H9 (cell line): Measurements from ENCODE around the gene WSCD1. TPM values are rescaled to one million over a fixed set of nuclear protein-coding genes. Genes with fewer than 3 reads are reported as not detected.
A peak's percentile ranks its signal among the peaks of the same experiment; 100 is the strongest.

ENCODE experiments used
- DNase-seq: peaks from one replicate; pipeline ENCODE4 v3.0.0-alpha.2; 2017
- H2AFZ ChIP-seq: one replicate; pipeline ENCODE4 v1.6.1; 2013; ENCODE audit warnings: mild to moderate bottlenecking, low read length, control low read depth, moderate library complexity
- H2AK5ac ChIP-seq: 2 replicates; pipeline ENCODE4 v1.6.1; 2013; ENCODE audit warnings: low read length, control low read depth, mixed read lengths; ENCODE audit not compliant: insufficient read length
- H2BK120ac ChIP-seq: one replicate; pipeline ENCODE4 v1.6.1; 2013; ENCODE audit warnings: low read depth, mild to moderate bottlenecking, low read length, control low read depth, inconsistent platforms; ENCODE audit not compliant: poor library complexity, severe bottlenecking
- H2BK12ac ChIP-seq: 2 replicates; pipeline ENCODE4 v1.6.1; 2013; ENCODE audit warnings: low read length, control low read depth, mixed read lengths, low read depth; ENCODE audit not compliant: insufficient read length
- H2BK15ac ChIP-seq: 2 replicates; pipeline ENCODE4 v1.6.1; 2013; ENCODE audit warnings: low read depth, low read length, control low read depth
- H2BK20ac ChIP-seq: one replicate; pipeline ENCODE4 v1.6.1; 2013; ENCODE audit warnings: low read depth, mild to moderate bottlenecking, low read length, control low read depth, inconsistent platforms; ENCODE audit not compliant: poor library complexity, severe bottlenecking
- H2BK5ac ChIP-seq: 2 replicates; pipeline ENCODE4 v1.6.1; 2013; ENCODE audit warnings: low read length, control low read depth, mixed read lengths; ENCODE audit not compliant: insufficient read length
- H3K14ac ChIP-seq: 2 replicates; pipeline ENCODE4 v1.6.1; 2013; ENCODE audit warnings: low read length, control low read depth; ENCODE audit not compliant: insufficient read depth
- H3K18ac ChIP-seq: 2 replicates; pipeline ENCODE4 v1.6.1; 2013; ENCODE audit warnings: low read depth, mild to moderate bottlenecking, mixed read lengths, low read length, control low read depth; ENCODE audit not compliant: insufficient read length
- H3K23ac ChIP-seq: 2 replicates; pipeline ENCODE4 v1.6.1; 2013; ENCODE audit warnings: low read length, control low read depth, mixed read lengths, low read depth; ENCODE audit not compliant: insufficient read length
- H3K23me2 ChIP-seq: 2 replicates; pipeline ENCODE4 v1.6.1; 2013; ENCODE audit warnings: low read depth, mild to moderate bottlenecking, mixed read lengths, low read length, control low read depth; ENCODE audit not compliant: insufficient read length, poor library complexity, severe bottlenecking
- H3K27ac ChIP-seq: 2 replicates; pipeline ENCODE4 v1.5.1; 2013; ENCODE audit warnings: low read length, control low read depth, mixed read lengths, low read depth; ENCODE audit not compliant: insufficient read length
- H3K27me3 ChIP-seq: 2 replicates; pipeline ENCODE4 v1.6.1; 2013; ENCODE audit warnings: low read length, control low read depth, inconsistent platforms; ENCODE audit not compliant: insufficient read depth
- H3K4ac ChIP-seq: 2 replicates; pipeline ENCODE4 v1.6.1; 2013; ENCODE audit warnings: low read depth, mild to moderate bottlenecking, control low read depth, inconsistent platforms, low read length, moderate library complexity
- H3K4me1 ChIP-seq: 2 replicates; pipeline ENCODE4 v1.6.1; 2013; ENCODE audit warnings: low read length, control low read depth, inconsistent platforms; ENCODE audit not compliant: insufficient read depth
- H3K4me2 ChIP-seq: 2 replicates; pipeline ENCODE4 v1.6.1; 2013; ENCODE audit warnings: low read length, control low read depth, mixed read lengths; ENCODE audit not compliant: insufficient read length, insufficient read depth
- H3K56ac ChIP-seq: 2 replicates; pipeline ENCODE4 v1.6.1; 2013; ENCODE audit warnings: low read depth, mild to moderate bottlenecking, mixed read lengths, low read length, control low read depth; ENCODE audit not compliant: insufficient read length
- H3K79me1 ChIP-seq: 2 replicates; pipeline ENCODE4 v1.6.1; 2013; ENCODE audit warnings: low read depth, mild to moderate bottlenecking, moderate library complexity, low read length, control low read depth, inconsistent platforms; ENCODE audit not compliant: insufficient read depth, poor library complexity, severe bottlenecking
- H3K79me2 ChIP-seq: 2 replicates; pipeline ENCODE4 v1.6.1; 2013; ENCODE audit warnings: low read length, control low read depth, inconsistent platforms; ENCODE audit not compliant: insufficient read depth
- H3K9ac ChIP-seq: 2 replicates; pipeline ENCODE4 v1.6.1; 2013; ENCODE audit warnings: low read length, control low read depth, mixed read lengths; ENCODE audit not compliant: insufficient read length; ENCODE audit errors: extremely low read depth
- H3K9me3 ChIP-seq: one replicate; pipeline ENCODE4 v1.6.1; 2013; ENCODE audit warnings: low read depth, low read length, inconsistent platforms; ENCODE audit not compliant: control insufficient read depth
- H3T11ph ChIP-seq: one replicate; pipeline ENCODE4 v1.6.1; 2013; ENCODE audit warnings: mild to moderate bottlenecking, low read length, control low read depth, inconsistent platforms
- H4K20me1 ChIP-seq: one replicate; pipeline ENCODE4 v1.6.1; 2013; ENCODE audit not compliant: control insufficient read depth, insufficient read length, insufficient read depth
- H4K5ac ChIP-seq: 2 replicates; pipeline ENCODE4 v1.6.1; 2013; ENCODE audit warnings: low read depth, mild to moderate bottlenecking, mixed read lengths, low read length, control low read depth; ENCODE audit not compliant: insufficient read length
- H4K8ac ChIP-seq: replicated peaks from 2 replicates; pipeline ENCODE4 v1.6.1; 2013; ENCODE audit warnings: low read length, control low read depth, mixed read lengths, low read depth; ENCODE audit not compliant: insufficient read length
- H4K91ac ChIP-seq: 2 replicates; pipeline ENCODE4 v1.6.1; 2013; ENCODE audit warnings: low read depth, mild to moderate bottlenecking, moderate library complexity, mixed read lengths, low read length, control low read depth; ENCODE audit not compliant: insufficient read length
- H3K27ac Mint-ChIP-seq, 3 experiments: 2 replicates in 2 of 3; 3 replicates in 1 of 3; pipeline ENCODE4 v1.8.0; 2020 to 2021; ENCODE audit warnings: mixed read lengths in 3 of 3, mild to moderate bottlenecking in 1 of 3, moderate library complexity in 1 of 3
- H3K27me3 Mint-ChIP-seq: 2 replicates; pipeline ENCODE4 v1.8.0; 2021; ENCODE audit warnings: low read depth, mild to moderate bottlenecking, moderate library complexity, mixed read lengths
- H3K36me3 Mint-ChIP-seq, 3 experiments: 2 replicates in 2 of 3; 3 replicates in 1 of 3; pipeline ENCODE4 v1.8.0; 2020 to 2021; ENCODE audit warnings: low read depth in 3 of 3, mixed read lengths in 3 of 3; ENCODE audit not compliant: insufficient read depth in 1 of 3
- H3K4me1 Mint-ChIP-seq, 2 experiments: 2 replicates each; pipeline ENCODE4 v1.8.0; 2020; ENCODE audit warnings: mixed read lengths in 2 of 2
- H3K4me3 Mint-ChIP-seq, 2 experiments: 2 replicates in 1 of 2; 3 replicates in 1 of 2; pipeline ENCODE4 v1.8.0; 2020 to 2021; ENCODE audit warnings: mild to moderate bottlenecking in 2 of 2, mixed read lengths in 2 of 2, moderate library complexity in 1 of 2
- H3K9me3 Mint-ChIP-seq, 2 experiments: 2 replicates in 1 of 2; 3 replicates in 1 of 2; pipeline ENCODE4 v1.8.0; 2020; ENCODE audit warnings: mild to moderate bottlenecking in 2 of 2, mixed read lengths in 2 of 2, moderate library complexity in 1 of 2
- WGBS: extraction: QIAGEN DNeasy Blood & Tissue Kit; methylation state at CpG from one replicate; pipeline ENCODE4 v1.1.7; 2013; ENCODE audit warnings: missing lambda C conversion rate, low lambda C conversion rate, mixed read lengths; ENCODE audit not compliant: insufficient read length; ENCODE audit errors: extremely low coverage; 5-methylcytosine and 5-hydroxymethylcytosine counted together
- total RNA-seq: library from RNA; stranded (reverse); gene quantifications from 2 replicates; pipeline ENCODE4 v1.2.1, GENCODE V29; 2021
- TF ChIP-seq, protein P1 (sequence below): fragments of 200-600 bp; sonication (generic); conservative IDR thresholded peaks from 3 replicates; pipeline ENCODE4 v1.8.0; 2021; ENCODE audit warnings: antibody characterized with exemption, mild to moderate bottlenecking

WSCD1 gene
- total RNA-seq, 1 experiment from 2014 or later: 33.6 TPM

DNA sequence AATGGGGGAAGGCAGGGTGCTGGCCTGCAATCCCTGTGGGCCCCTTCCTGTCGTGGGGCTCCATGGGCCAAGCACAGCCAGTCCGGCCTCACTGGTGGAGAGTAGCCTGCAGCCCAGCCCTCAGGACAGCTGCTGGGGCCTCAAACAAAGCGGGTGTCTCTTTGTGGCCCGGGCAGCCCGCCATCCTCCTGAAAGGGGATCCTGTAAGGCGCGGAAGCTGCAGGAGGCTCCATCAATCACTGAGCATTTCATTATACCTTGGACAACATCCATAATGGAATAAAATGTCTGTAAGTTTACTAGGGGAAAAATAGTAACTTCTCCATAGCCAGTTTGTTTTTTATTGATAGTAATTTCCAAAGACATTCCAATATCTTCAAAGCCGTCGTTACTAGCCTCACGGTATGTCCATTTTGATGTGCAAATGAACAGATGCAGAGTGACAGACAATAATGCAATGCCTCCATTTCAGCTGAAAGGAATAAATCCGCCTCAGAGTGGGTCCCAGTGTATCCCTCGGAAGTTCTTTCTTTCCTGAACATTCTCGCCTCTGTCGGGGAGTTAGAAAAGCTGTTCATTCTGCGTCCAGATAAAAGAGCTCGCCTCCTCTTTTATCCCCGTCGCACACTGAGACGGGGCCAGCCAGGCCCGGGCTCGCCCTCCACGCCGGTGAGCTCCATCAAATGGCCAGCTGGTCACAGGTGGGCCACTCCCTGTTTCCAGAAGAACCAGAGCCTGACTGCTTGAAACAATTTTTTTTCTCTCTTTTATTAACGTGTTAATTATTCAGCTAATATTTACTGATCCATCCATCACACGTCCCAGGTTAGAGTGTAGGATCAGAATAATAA is 14.4 kb downstream of the WSCD1 start:
- H3K4me1 Mint-ChIP-seq: peaks cover 20 to 21% of the 10 kb centered on the region in 2 experiments
- H4K91ac ChIP-seq: no peak overlapping the region
- no peak overlapping the region for H3K4me2 ChIP-seq
- H3K9ac ChIP-seq: no peak overlapping the region
- H3K4ac ChIP-seq: no peak overlapping the region
- no peaks in the 10 kb centered on the region for H3K9me3 Mint-ChIP-seq
- H3K14ac ChIP-seq: no peak overlapping the region
- no peak overlapping the region for H2BK15ac ChIP-seq
- no peak overlapping the region for H2BK5ac ChIP-seq
- peak overlapping the region; percentile 25 for H3K18ac ChIP-seq
- no CpG with 5 or more reads among the region's 25 CpGs for WGBS
- no peak overlapping the region for H2BK120ac ChIP-seq
- TF ChIP-seq, protein P1, sequence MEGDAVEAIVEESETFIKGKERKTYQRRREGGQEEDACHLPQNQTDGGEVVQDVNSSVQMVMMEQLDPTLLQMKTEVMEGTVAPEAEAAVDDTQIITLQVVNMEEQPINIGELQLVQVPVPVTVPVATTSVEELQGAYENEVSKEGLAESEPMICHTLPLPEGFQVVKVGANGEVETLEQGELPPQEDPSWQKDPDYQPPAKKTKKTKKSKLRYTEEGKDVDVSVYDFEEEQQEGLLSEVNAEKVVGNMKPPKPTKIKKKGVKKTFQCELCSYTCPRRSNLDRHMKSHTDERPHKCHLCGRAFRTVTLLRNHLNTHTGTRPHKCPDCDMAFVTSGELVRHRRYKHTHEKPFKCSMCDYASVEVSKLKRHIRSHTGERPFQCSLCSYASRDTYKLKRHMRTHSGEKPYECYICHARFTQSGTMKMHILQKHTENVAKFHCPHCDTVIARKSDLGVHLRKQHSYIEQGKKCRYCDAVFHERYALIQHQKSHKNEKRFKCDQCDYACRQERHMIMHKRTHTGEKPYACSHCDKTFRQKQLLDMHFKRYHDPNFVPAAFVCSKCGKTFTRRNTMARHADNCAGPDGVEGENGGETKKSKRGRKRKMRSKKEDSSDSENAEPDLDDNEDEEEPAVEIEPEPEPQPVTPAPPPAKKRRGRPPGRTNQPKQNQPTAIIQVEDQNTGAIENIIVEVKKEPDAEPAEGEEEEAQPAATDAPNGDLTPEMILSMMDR: no peak
- H2BK20ac ChIP-seq: no peak overlapping the region
- no peaks in the 10 kb centered on the region for H3K9me3 ChIP-seq
- no peak overlapping the region for H2AK5ac ChIP-seq
- no peaks in the 10 kb centered on the region for H3K23me2 ChIP-seq
- H3K79me2 ChIP-seq: no peaks in the 10 kb centered on the region
- H3K27me3 ChIP-seq: no peaks in the 10 kb centered on the region
- H3K27ac Mint-ChIP-seq: peak overlapping the region in 2 of 3 experiments; percentile 8 to 64; a peak in 2 of 7 replicates
- H2BK12ac ChIP-seq: no peak overlapping the region
- H3K36me3 Mint-ChIP-seq: peaks cover 17 to 31% (median 18%) of the 10 kb centered on the region in 3 experiments
- H3K56ac ChIP-seq: no peak overlapping the region
- H4K5ac ChIP-seq: no peak overlapping the region
- no peak overlapping the region for H3T11ph ChIP-seq
- H3K4me1 ChIP-seq: no peaks in the 10 kb centered on the region
- no peaks in the 10 kb centered on the region for H3K27me3 Mint-ChIP-seq
- no peak overlapping the region for H3K23ac ChIP-seq
- no peak overlapping the region for H2AFZ ChIP-seq
- H3K79me1 ChIP-seq: peaks cover 2% of the 10 kb centered on the region
- H4K8ac ChIP-seq: no peak overlapping the region
- no peak overlapping the region for H3K27ac ChIP-seq
- no peaks in the 10 kb centered on the region for H4K20me1 ChIP-seq
- no peak overlapping the region for H3K4me3 Mint-ChIP-seq
- DNase-seq: no peak
